Stimulated activated CD4-positive, alpha-beta T cell treated with anti-CD3 and anti-CD28 coated beads, TNF-alpha, amount 100 ng/mL, for 4 hours (primary cell): ENCODE results near the gene ZC3H13.

Experiments used
- DNase-seq, 3 experiments: peaks; one replicate each; pipeline ENCODE4 v3.0.0-alpha.2; 2020; ENCODE audit warnings: low read depth in 3 of 3

Gene ZC3H13

DNA sequence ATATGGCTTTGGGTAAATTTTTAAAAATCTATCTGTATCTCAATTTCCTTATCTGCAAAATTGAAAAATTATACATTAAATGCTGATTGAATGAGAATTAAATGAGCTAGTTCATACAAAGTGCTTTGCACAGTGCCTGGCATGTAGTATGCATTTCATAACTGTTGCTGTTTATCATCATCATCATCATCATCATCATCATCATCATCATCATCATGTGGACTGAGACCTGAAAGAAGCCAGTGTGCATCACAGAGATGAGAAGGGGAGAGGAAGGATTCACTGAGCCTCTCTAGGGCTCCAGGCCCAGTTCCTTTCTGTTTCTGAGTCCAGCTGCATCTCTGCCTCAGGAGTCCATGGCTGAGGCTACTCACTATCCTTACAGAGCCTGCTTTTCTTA, 6.9 kb upstream of the ZC3H13 start:
- no peak for DNase-seq

DNA sequence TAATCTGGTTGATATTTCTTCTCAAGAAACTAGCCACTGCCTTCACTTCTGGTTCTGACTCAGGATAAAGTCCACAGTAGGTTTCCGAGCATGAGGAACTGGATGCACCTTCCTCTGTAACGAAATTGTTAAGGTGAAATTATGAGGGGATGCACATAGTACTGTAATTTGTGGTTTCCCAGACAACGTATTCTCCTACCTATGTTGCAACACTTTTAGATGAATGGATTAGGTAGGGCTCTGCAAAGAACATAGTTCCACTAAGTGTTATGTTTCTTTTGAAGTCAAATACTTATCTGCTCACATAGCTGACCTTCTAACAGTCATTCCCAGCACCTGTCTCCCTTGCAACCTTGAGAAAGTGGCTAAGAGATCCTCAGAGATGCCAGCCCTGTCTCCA, 5.7 kb upstream of the ZC3H13 start:
- DNase-seq: no peak

DNA sequence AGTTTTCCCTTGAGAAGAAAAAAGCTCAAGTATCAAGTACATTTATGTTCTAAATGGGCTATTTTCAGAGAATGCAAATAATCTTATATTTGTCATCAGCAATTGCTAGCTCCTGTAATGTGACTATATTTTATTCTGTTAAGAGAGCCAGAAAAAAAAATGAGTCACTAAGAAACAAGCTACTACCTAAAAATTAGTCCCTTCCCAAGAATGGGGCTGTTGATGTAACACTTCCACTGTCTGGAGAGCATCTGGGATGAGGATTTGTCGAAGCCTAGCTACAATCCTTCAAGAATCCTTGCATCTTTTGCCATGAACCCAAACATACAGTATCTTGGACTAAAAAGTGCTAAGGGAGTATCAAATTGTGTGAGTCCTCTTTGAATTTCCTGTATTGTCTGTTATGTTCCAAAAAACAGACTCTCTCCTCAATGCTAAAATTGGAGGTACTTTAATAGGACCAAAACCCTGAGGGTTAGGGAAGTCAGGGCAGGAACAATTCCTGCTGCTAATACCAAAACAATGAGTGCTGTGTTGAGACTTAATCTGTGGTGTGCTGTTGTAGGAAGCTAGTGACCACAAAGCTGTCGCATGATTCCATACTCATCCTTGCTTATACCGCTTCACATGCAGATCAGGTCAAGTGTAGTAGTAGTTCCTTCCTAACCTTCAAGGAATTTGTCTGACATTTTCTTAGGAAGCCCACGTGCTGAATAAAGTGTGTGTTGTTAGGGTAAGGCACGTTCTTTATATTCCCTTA, 4.9 kb upstream of the ZC3H13 start:
- DNase-seq: no peak

DNA sequence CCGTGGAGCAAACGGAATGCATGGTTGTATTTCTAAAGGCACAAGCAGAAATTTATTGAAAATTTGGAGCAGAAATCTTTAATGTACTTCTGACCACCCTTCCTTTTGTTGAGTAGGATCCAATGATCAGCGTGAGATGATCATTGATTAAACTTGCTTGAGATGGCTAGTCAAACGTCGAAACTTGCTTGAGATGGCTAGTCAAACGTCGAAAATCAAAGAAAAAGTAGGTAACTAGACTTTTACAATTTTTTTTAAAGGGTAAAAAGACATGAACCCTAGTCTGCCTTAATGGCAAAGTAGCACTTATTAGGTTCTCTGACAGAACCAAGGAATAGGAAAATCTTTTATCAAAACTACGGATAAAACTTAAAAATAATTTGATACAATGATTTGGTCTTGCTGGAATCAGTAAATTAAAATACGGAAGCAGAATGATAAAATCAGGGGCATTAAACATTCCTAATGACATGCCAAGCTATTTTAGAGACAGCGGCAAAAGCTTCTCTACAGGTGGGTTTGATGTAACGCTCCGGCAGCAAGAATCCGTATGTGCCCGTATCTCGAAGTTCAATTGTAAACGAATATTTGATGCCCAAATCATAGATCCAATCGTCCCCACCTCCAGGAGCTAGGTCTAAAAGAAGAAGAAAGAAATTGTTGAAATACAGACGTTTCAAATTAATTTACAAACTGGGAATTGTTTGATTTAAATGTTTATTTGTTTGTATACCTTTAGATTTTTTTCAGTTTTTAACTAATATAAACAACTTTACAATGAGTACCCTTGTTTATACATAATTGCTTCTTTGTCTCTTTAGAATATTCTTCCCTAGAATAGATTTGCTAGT, 841 bp upstream of the ZC3H13 start:
- no peak for DNase-seq

DNA sequence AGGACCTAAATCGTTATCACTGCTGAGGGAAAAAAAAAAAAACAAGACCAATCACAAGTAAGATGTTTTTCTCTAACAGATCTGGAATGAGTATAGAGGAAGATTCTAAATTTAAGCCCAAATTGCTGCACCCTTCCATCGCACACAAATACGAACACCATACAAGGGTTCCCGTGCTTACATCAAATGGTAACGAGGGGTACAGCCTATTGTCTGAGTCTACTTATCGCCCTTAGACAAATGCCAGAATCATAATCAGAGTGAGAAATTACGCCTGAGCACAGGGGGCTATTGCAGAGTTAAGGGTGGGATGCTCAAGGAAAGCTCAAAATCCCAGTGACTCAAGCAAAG, 603 bp downstream of the ZC3H13 start:
- DNase-seq: no peak

DNA sequence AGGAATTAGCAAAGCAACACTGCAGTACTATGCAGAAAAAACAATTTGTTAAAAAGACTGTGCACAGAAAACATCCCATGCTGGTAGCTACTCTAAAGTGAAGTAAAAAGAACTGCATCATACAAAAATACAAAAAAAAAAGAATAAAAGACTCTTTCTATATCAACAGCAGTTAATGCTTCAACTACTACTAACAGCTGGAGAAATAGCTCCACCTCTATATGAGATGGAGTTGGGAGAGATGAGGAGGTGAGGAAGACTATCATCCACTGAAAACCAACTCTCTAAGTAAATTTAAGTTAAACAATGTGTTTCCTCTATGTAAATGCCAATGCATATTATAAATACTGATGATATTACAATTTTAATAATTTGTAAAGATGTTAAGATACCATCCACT, 1.8 kb downstream of the ZC3H13 start:
- no peak for DNase-seq

DNA sequence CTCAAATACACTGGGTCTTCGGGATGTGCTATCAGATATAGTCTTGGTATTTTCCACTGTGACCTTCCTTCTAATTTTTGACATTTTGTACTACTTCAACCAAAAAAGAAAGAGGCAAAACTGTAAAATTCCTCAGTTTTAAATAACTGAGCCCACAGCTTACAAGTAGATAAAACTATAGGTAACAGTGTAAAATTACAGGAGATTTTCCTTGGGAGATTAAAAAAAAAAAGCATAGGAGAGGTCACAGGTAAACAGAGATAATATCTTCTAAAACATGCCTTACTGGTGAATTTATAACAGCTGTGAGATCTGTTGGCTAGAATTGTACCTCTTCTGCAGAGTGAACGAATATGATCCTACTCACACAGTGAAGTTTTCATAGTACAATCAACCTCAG, 7.1 kb downstream of the ZC3H13 start:
- DNase-seq: no peak

DNA sequence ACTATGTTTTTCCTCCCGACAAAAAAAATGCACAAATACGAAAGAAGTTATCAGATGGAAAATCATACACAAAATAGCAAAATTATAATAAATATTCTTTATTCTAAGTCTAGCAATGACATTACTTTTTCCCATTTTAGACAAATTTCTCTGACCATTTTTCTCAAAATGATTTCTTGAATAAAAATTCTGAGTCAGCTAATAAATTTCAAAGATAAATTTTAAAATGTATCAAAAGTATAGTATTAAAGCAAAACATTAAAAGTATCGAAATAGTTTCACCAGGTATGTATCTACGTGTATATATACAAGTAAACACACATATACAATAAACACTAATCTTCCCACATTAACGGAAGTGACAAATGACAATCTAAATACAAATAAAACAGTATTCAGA, 8.9 kb downstream of the ZC3H13 start:
- no peak for DNase-seq

DNA sequence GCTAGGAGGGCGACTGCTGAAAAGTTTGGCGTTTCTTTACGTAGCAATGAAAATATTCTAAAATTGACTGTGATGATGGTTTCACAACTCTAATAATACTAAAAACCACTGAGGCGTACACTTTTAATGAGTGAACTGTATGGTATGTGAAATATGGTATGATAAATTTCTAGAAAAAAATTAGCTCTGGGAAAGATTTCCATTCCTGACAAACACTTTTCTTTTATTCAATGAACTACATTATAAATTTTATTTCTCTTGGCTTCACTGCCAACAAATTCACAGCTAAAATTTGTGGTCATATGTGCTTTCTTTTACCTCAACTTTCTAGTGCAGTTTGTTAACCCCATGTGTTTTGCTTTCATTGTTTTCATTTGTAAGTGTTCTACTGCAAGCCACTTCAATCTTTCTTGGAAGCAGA, 11.1 kb downstream of the ZC3H13 start:
- no peak for DNase-seq

DNA sequence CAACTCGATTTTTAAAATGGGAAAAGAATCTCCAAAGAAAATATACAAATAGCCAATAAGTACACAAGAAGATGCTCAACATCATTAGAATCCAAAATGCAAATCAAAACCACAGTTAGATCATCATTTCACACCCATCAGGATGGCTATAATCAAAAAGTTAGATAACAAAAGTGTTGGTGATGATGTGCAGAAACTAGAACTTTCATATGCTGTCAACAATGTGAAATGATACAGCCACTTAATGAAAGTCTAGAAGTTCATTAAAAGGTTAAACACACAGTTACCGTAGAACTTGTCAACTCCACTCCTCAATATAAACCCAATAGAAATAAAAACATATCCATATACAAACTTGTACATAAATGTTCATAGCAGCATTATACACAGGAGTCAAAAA, 11.8 kb downstream of the ZC3H13 start:
- DNase-seq: no peak

DNA sequence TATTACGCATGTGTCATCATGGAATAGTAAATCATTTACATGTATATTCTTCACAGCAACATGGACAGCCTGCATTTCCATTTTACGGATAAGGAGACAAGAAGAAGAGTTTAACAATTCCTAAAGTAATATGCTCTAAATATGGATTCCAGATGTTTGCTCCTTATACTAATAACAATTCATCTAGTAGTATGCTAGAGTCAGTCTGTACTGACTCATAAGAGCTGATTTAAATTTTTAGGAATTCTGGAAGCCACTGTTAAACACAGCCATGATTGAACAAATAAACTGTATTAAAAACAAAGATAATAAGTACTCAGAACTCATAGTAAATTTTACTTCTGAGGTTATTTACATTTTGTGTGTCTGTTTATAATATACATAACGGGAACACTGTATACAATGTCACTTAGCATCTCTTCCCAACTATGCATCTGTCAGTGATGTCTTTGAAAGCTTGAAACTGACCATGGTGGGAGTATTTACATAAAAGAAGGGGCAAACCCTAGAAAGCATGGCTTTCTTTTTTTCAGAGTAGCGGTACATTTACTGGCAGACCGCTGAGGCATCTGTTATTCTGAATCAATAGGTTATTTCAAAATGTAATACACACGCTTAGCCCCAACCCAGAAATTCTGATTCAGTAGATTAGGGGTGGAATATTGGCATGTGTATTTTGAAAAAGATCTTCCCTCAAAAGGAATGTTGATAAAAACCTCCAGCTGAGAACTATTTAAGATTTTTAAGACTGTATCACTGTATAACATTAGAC, 12.9 kb downstream of the ZC3H13 start:
- no peak for DNase-seq

DNA sequence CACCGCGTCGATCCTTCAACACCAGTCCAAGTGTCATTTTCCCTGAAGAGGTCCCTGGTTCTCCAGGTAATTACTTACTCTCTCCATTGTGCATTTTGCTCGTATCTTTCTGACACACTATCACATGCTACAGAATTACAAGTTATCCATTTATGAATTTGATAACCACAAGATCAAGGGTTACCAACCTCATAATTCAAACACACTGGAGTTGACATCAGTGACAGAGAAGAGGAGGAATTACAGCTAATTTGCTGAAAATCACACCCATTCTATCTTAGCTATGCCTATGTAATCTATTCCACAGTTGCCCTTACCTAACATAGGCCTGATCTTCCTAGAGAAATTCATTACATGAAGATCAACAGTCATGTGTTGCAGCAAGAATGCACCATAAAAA, 14.2 kb downstream of the ZC3H13 start:
- no peak for DNase-seq

DNA sequence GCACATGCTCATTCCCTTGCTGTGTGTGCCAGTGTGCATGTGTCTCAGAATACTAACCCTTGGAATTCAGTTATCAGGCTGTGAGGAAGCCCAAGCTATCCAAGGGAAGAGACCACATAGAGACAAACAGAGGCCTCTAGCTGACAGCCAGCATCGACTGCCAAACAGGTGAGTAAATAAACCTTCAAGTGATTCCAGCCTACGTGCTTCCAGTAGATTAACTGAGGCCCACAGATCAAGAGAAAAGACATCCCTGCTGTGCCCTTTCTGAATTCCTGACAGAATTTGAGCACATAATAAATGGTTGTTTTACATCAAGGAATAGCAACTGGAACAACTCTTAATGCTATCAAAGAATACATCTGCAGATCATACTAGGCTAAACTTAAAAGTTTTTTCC, 17.5 kb downstream of the ZC3H13 start:
- no peak for DNase-seq

DNA sequence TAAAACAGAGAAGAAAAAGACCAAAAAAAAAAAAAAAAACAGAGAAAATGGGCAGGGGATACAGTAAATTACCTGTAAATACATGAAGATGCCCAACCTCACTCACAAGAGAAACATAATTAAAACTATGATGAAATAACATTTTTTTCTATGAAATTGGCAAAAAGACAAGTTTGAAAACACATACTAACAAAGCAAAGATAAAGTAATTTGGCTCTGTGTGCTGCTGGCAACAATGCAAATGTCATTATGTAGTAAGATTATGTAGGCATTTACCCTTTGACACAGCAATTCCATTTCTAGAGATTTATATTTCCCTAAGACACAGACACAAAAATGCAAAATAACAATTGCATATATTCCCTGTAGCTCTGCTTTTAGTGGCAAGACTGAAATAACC, 20.2 kb downstream of the ZC3H13 start:
- no peak for DNase-seq

DNA sequence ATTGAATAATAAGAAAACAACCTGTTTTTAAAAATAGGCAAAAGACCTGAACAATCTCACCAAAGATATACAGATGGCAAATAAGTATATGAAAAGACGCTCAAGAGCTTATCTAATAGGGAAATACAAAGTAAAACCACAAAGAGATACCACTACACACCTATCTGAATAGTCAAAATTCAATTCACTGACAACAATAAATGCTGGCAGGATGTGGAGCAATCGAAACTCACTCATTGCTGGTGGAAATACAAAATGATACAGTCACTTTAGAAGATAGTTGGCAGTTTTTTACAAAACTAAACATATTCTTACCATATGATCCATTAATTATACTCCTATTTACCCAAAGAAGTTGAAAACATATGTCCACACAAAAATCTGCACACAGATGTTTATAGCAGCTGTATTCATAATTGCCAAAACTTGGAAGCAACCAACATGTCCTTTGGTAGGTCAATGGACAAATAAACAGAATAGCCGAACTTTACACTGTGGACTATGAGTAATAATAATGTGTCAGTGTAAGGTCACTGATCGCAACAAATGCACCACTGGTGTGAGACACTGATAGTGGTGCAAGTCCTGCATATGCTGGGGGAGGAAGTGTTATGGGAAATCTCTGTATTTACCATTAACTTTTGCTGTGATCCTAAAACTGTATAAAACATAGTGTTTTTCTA, 20.8 kb downstream of the ZC3H13 start:
- no peak for DNase-seq

DNA sequence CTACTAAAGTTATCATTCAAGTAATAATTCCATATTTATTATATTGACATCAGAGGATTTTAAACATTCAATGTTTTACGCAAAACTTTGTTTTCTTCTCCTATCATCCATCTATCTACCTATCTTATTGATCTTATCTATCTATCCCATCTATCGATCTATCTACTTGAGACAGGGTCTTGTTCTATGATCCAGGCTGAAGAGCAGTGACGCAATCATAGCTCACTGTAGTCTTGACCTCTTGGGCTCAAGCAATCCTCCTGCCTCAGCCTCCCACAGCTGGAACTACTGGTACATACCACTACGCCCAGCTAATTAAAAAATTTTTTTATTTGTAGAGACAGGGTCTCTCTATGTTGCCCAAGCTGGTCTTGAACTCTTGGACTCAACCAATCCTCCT, 27.4 kb downstream of the ZC3H13 start:
- DNase-seq: no peak

DNA sequence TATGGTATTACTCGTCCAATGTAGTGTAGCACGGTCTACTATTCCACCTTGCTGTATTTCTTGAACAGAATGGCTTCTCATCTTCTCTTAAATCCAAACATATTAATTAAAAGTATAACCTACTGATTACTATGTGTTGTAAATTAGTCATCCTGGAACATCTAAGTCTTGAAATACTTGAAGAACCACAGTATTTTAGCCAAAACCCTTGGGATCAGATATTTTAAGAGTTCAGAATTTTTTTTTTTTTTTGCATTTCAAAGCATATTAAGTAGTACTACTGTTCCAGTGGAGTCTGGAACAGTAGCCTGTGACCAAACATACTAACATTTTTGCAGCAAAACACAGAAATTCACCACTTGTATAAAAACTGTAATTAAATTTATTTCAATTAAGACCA, 30.1 kb downstream of the ZC3H13 start:
- no peak for DNase-seq

DNA sequence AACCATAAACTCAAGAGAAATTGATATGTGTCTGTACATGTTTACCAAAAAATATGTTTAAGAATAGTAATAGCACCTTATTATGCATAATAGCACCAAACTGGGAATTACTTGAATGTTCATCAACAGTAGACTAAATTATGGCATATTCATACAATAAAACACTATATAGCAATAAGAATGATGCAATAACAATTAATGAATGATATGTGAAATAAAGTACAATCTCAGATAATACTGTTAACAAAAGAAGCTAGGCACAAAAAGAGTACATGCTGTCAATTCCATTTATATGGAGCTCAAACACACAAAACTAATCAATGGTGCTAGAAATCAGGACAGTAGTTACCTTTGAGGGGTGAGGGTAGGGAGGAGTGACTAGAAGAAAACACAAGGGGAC, 36.3 kb downstream of the ZC3H13 start:
- no peak for DNase-seq

DNA sequence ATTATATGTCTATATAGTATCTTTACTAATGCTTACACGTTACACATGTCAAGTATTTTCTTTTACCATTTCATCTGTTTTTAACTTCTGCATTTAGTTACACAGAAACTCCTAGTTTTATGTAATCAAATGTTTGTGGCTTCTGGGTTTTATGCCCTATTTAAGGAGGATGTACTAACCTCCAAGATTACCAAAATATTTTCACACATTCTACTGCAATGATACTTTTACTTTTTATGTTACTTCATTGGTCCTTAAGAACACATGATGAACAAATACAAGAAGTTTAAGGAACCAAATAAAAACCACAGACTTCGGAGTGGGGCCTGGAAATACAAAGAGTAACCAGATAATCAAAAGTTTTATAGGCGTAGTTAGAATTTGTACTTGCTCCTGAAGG, 37.2 kb downstream of the ZC3H13 start:
- DNase-seq: no peak

DNA sequence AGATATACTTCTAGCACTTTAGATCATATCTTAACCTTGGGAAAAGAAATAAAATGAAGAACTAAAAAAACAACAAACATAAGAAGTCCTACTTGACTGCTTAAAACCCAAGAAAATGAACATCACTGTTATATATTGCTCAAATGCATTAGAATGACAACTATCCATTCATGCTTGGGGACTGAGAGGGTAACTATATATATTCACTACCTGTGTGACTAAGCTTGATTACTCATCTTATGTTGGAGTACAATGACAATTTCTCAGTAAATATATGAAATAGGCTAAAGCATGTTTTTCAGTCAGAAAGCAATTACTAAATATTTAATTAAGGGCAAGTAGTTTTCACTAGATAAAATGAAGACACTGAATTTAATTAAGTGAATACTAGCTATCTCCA, 40.1 kb downstream of the ZC3H13 start:
- no peak for DNase-seq

DNA sequence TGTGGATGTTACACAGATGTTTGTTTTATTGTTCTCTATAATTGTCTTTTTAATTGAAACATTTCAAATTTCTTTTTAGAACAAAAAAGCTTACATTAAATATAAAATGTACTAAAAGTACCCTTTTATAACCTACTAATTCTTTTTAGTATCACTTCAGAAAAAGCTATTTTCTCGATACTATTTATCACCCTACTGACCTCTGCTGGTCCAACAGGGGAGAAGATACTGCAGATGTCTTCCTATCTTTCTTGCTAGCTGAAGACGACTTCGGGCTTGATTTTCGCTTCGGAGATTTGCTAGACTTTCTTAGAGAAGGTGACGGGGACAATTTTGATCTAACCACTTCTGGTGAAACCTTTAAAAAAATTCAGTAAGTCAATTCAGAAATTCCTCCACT, 42.4 kb downstream of the ZC3H13 start:
- no peak for DNase-seq

DNA sequence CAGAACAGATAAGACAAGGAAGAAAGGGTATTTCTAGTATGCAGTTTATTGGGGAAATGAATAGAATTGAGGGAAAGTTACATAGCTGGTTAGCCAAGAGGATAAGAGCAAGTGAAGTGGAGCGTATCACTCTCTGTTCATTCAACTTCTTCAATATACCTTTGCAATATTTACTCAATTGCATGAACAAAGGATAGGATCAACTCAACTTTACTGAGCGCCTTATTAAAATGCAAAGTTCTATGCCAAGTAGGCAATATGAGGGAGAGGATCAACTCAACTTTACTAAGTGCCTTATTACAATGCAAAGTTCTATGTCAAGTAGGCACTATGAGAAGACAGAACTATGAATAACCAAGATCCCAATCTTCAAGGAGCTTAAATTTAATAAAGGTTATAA, 43.9 kb downstream of the ZC3H13 start:
- no peak for DNase-seq
